Muscle of back (tissue), 13 donors: ENCODE measurements around the gene SLC39A1. TPM values are rescaled to one million over a fixed set of nuclear protein-coding genes. Genes with fewer than 3 reads are reported as not detected.
"Not testable (repeated sequence)": the region's sequence is repeated elsewhere in the genome, so short reads cannot be mapped to it uniquely, and the experiment has no call there.

Experiments used
- DNase-seq, 3 donors: peaks; one replicate each; pipeline versions ENCODE4 v3.0.0 to v3.0.0-alpha.2; 2013
- long read RNA-seq, 9 donors: transcript quantifications; one replicate each; lab custom pipeline, GENCODE V29; 2026
- polyA plus RNA-seq, 10 donors: library from polyadenylated mRNA; unstranded; fragments of 120-200 nt; gene quantifications; one replicate each; pipeline ENCODE4 v1.2.1, GENCODE V29; 2013; ENCODE audit not compliant: insufficient read length in 10 of 10

The SLC39A1 gene
- polyA plus RNA-seq: 10 to 100 TPM; 36.0 to 54.4 (median 43.2) TPM
- long read RNA-seq, donor 1, transcript SLC39A1-202 (4 exons, 2,084 nt): major isoform, 7 of 9 reads
- long read RNA-seq, donor 1, partial matches to known transcripts: 0 of 9 reads
- long read RNA-seq, donor 1, other reads (novel, unspliced or antisense): 0 of 9 reads
- long read RNA-seq, donor 2, transcript SLC39A1-202 (4 exons, 2,084 nt): major isoform, 16 of 19 reads
- long read RNA-seq, donor 2, partial matches to known transcripts: 0 of 19 reads
- long read RNA-seq, donor 2, other reads (novel, unspliced or antisense): 0 of 19 reads
- long read RNA-seq, donor 3: 0 reads
- long read RNA-seq, donor 4, partial matches to known transcripts: 0 of 6 reads
- long read RNA-seq, donor 4, other reads (novel, unspliced or antisense): 0 of 6 reads
- long read RNA-seq, donor 5, transcript SLC39A1-202 (4 exons, 2,084 nt): major isoform, 17 of 21 reads
- long read RNA-seq, donor 5, partial matches to known transcripts: 0 of 21 reads
- long read RNA-seq, donor 5, other reads (novel, unspliced or antisense): 0 of 21 reads
- long read RNA-seq, donor 6, transcript SLC39A1-202 (4 exons, 2,084 nt): major isoform, 10 of 17 reads
- long read RNA-seq, donor 6, transcript SLC39A1-204 (3 exons, 2,723 nt): minor isoform, 6 of 17 reads
- long read RNA-seq, donor 6, partial matches to known transcripts: 0 of 17 reads
- long read RNA-seq, donor 6, other reads (novel, unspliced or antisense): 0 of 17 reads
- long read RNA-seq, donor 7, transcript SLC39A1-202 (4 exons, 2,084 nt): major isoform, 8 of 10 reads
- long read RNA-seq, donor 7, partial matches to known transcripts: 0 of 10 reads
- long read RNA-seq, donor 7, other reads (novel, unspliced or antisense): 0 of 10 reads
- long read RNA-seq, donor 8, transcript SLC39A1-202 (4 exons, 2,084 nt): major isoform, 17 of 19 reads
- long read RNA-seq, donor 8, partial matches to known transcripts: 0 of 19 reads
- long read RNA-seq, donor 8, other reads (novel, unspliced or antisense): 0 of 19 reads
- long read RNA-seq, donor 9, partial matches to known transcripts: 0 of 5 reads
- long read RNA-seq, donor 9, other reads (novel, unspliced or antisense): 0 of 5 reads

- DNase-seq: peak; percentile 98 to 99 (median 98)
Measured at GRCh38 chr1:153963030-153963849, at the start of gene SLC39A1. Gene SLC39A1 (minus strand): TSS chr1:153963537. CDS start chr1:153962715, 822 bp downstream.

- DNase-seq: not testable (repeated sequence)
Measured at GRCh38 chr1:154012543-154012942, 49.2 kb upstream of the SLC39A1 start.

- DNase-seq: no peak
Measured at GRCh38 chr1:154012129-154012528, 48.8 kb upstream of the SLC39A1 start.

GRCh38 chr1:154006136-154006535 lies 42.8 kb upstream of the SLC39A1 start:
- DNase-seq: no peak

- no peak for DNase-seq
Measured at GRCh38 chr1:154000420-154000819, 37.1 kb upstream of the SLC39A1 start.

GRCh38 chr1:153996882-153997281 lies 33.5 kb upstream of the SLC39A1 start:
- DNase-seq: not testable (repeated sequence)

GRCh38 chr1:153995640-153996039 lies 32.3 kb upstream of the SLC39A1 start:
- DNase-seq: no peak

- no peak for DNase-seq
Measured at GRCh38 chr1:153995202-153995601, 31.9 kb upstream of the SLC39A1 start.

GRCh38 chr1:153991806-153992205 lies 28.5 kb upstream of the SLC39A1 start:
- no peak for DNase-seq

GRCh38 chr1:153991151-153991630 lies 27.9 kb upstream of the SLC39A1 start:
- DNase-seq: no peak

GRCh38 chr1:153990468-153991150 lies 27.3 kb upstream of the SLC39A1 start, which contains the start of gene RPS27:
Gene RPS27 (plus strand): TSS chr1:153990762. CDS start chr1:153990797, 35 bp downstream.
- peak; percentile 97 to 99 (median 98) for DNase-seq

- no peak for DNase-seq
Measured at GRCh38 chr1:153987621-153988020, 24.3 kb upstream of the SLC39A1 start.

- DNase-seq: peak; percentile 83 to 92 (median 86)
Measured at GRCh38 chr1:153985941-153986761, 22.8 kb upstream of the SLC39A1 start, which contains the start of gene RAB13. Gene RAB13 (minus strand): TSS chr1:153986339. CDS start chr1:153986236, 103 bp downstream.

GRCh38 chr1:153985341-153985912 lies 22.1 kb upstream of the SLC39A1 start:
- peak in 2 of 3 donors; percentile 62 to 69 for DNase-seq

- no peak for DNase-seq
Measured at GRCh38 chr1:153984123-153984894, 21.0 kb upstream of the SLC39A1 start.

- not testable (repeated sequence) for DNase-seq
Measured at GRCh38 chr1:153981735-153982134, 18.4 kb upstream of the SLC39A1 start.

GRCh38 chr1:153979091-153979490 lies 15.8 kb upstream of the SLC39A1 start:
- not testable (repeated sequence) for DNase-seq
